GM18498 (cell line): ENCODE results near the gene SLC25A31.

ENCODE experiments used
- ATAC-seq: cut with Tn5 transposase; IDR thresholded peaks from one replicate; pipeline ENCODE4 v1.9.1; 2021; ENCODE audit warnings: mild to moderate bottlenecking, moderate library complexity; ENCODE audit not compliant: unreplicated experiment

Gene SLC25A31

DNA sequence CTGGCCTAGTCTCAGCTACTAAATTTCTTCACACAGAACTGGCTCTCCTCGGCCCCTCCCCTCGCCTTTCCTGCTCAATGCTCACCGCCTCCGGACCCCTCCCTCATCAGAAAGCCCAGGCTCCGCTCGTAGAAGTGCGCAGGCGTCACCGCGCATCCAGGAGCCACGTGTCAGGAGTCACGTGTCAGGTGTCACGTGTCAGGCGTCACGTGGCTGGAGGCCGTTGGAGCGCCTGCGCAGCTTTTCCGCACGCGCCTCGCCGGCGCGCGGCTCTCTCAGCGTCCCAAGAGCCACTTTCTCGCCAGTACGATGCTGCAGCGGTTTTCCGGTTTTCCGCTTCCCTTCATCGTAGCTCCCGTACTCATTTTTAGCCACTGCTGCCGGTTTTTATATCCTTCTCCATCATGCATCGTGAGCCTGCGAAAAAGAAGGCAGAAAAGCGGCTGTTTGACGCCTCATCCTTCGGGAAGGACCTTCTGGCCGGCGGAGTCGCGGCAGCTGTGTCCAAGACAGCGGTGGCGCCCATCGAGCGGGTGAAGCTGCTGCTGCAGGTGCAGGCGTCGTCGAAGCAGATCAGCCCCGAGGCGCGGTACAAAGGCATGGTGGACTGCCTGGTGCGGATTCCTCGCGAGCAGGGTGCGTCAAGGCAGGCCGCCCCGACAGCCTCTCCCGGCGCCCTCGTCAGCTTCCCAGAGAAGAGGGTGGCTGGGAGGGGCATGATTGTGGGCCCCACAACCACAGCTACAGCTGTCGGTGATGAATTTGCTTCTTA is at the start of gene SLC25A31:
SLC25A31 (plus strand) TSS at position 259 of the 772 bp plus-strand sequence; CDS start at position 405, 146 bp downstream.
- no peak for ATAC-seq

DNA sequence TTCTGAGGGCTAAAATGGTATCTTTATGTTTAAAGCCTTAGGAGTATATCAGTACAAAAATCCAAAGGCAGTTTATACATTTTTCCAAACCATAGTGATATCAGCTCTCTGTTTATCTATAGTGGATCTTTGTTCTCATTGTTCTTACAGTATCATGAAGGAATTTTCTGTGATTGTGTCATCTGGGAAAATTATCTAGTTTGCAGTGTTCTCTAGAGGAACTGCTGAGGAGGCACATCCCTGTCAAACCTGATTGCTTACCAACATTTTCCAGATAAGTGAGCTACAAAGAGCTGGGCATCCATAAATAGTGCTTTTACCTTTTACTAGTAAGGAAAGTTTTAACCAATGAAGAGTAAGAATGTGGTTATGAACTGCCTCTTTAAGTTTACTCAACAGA is 44.9 kb upstream of the SLC25A31 start:
- no peak for ATAC-seq

DNA sequence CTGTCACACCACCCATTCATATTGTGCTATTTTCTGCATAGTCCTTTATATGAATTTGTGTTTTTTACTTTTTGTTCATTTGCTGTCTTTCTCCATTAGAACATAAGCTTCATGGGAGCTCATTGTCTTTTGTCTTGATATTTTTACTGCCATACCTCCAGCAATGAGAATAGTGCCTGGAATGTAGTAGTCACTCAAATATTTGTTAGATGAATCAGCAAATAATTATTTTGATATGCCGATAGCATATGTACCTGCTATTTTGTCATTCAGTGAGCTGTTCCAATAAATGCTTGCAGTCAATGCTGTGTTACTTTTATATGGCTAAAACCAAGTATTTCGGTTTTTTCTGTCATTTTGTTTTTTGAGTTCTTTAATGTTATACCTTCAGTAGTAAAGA is 43.5 kb upstream of the SLC25A31 start:
- ATAC-seq, result no peak

DNA sequence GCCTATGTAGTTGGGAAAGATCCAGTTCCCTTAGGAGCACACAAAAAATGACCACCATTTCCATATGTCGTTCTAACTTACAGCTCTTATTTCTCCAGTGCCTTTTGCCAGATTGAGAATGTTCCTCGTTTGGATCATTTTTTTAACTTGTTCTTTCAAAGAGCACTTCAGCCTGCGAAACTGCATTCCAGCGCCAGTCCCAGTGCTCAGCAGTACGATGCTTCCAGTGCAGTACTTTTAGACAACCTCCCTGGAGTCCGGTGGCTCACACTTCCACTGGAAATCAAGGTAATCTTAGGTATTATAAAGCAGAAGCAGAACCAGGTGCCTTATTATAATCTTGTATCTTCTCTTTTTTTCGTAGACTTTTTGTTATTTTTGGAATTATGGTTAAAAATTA is 42.6 kb upstream of the SLC25A31 start:
- no peak for ATAC-seq

DNA sequence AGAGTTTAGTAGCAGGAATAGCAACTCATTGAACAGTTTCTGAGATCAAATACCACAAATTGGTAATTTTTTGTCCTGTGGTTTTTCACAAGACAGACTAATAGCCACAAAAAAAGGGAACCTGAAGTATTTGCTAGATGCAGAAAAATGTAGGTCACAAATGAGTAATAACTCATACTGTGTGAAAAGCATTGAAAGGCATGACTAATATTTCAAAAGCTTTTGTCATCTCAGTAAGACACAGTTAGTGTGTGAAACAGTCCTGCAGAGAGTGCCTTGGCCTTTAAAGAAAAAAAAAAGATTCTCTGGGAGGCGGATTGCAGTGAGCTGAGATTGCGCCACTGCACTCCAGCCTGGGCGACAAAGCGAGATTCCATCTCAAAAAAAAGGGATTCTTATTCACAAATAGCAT is 31.4 kb upstream of the SLC25A31 start:
- ATAC-seq, result peak; percentile 100

DNA sequence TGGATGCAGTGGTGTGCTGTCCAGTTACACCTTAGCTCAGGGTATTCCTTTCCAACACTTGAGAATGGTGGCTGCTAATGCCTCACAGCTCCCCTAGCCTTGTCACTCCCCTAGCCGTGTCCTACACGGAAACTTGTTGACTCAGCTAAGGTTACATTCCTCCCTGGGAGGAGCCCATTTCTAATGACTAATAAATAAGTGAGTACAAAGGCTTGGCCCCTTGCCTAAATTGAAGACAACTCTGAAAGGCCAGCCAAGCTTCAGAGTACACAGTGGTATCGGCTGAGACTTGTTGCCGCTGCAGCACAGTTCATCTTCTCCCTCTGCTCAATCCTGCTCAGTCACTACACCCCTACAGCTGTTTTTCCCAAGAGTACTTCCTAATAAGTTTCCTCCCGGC is 21.2 kb upstream of the SLC25A31 start:
- ATAC-seq, result no peak

DNA sequence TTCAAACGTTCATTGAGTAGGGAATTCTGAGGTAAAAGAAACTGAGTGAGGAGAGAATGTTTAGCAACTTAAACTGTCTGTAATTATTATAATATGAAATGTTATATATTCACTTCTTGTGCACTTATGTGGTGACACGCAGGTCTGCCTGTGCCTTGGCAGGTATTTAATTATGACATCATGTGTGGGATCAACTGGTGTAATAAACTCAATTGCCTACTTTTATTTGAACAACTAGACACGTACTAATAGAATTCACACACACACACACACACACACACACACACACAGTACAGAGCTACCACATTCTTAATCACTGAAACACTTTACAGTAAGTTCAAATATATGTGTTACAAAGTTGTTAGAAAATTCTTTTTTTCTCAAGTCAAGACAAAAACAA is 20.7 kb upstream of the SLC25A31 start:
- no peak for ATAC-seq

DNA sequence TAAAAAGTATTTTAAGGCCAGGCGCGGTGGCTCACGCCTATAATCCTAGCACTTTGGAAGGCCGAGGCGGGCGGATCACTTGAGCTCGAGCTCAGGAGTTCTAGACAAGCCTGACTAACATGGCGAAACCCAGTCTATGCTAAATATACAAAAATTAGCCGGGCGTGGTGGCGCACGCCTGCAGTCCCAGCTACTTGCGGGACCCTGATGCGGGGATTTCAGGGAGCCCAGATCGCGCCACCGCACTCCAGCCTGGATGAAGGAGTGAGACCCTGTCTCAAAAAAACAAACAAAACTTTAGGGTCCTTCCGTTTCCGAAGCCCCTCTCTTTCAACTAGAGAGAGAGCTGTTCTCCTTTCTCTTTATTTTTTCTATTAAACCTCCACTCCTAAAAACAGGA is 1.2 kb downstream of the SLC25A31 start:
- ATAC-seq, result no peak

DNA sequence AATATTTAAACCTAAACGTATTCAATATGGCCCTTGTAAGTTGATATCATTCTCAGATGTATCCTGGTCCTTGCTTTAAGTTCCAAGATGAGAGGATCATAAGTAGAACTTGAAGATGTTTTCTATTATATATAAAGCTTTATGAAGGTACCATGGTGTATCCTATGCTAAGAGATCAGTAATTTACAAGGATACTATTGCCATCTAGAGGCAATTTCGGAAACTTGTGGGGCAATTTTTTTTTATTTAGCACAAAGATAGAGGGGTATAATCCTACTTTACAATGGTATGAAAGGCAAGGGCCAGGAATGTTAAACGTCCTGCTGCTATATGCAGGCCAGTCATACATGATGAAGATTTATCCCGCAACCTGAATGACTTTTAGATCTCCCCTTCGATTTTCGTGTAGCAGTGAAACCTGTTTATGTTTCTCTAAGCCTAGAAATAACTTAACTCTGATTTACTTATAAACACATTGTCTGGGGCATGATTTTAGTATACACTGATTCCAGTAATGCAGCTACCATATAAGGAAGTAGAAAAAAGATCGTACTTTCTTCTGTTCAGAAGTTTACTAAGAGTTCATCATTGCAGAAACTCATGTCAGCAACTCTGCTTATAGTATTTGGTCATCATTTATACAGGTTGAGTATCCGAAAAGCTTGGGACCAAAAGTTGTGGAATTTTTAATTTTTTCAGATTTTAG is 2.6 kb downstream of the SLC25A31 start:
- ATAC-seq, result peak; percentile 81

DNA sequence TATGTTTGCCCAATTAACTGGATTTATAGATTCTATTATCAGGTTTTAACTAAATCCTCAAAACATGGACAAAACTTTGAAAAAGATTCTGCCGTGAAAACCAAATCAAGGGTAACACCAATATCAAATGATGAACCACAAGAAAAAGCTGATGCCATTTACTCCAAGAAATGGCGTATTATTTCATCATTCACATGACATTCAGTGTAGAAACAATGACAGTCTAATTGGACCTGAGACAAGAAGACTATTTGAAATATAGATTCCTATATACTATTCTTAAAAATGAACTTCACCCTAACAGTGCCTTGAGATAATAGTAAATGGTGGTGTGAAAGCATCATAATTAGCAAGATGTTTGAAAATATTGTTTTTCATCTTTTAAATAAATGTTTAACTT is 4.8 kb downstream of the SLC25A31 start:
- no peak for ATAC-seq

DNA sequence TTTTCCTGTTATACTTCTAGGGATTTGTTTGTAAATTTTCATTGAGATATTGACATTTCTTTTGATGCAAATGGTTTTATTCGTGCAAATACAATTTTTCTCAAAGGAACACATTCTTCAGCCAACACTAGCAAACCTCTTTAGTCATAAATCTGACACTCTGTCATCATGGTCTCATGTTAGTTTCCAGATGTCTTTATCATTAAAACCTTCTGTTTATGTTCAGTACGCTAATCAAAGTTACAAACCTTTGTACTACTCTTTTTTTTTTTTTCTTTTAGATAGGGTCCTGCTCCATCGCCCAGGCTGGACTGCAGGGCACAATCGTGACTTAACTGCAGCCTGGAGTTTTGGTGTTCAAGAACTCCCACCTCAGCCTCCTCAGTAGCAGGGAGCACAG is 7.1 kb downstream of the SLC25A31 start:
- ATAC-seq, result no peak

DNA sequence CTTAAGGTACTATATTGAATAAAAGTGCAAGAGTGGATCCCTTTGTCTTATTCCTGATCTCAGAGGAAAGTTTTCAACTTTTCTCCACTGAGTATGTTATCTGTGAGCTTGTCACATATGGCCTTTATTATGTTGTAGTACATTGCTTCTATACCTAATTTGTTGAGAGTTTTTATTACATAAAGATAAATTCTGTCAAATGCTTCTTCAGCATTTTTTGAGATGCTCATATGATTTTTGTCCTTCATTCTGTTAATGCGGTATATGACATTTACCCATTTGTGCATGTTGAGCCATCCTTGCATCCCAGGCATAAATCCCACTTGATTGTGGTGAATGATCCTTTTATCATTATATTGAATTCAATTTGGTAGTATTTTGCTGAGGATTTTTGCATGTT is 11.0 kb downstream of the SLC25A31 start:
- no peak for ATAC-seq

DNA sequence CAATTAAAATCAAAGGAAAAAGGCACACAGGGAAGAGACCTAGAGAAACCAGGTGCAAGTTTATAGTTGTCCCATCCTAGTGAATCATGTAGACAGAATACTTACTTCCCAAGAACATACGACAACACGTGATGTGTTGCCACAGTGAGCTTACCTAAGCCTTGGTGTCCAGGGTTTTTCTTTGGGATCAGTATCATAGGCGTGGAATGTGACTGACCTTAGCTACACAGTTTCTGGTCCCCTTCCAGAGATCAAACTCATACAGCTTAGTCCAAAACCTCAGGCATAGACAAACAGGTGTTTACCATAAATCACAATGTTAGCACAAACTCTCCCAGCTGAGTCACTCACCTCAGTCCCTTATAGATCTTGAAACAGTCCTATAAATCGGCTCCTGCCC is 17.7 kb downstream of the SLC25A31 start:
- ATAC-seq, result no peak

DNA sequence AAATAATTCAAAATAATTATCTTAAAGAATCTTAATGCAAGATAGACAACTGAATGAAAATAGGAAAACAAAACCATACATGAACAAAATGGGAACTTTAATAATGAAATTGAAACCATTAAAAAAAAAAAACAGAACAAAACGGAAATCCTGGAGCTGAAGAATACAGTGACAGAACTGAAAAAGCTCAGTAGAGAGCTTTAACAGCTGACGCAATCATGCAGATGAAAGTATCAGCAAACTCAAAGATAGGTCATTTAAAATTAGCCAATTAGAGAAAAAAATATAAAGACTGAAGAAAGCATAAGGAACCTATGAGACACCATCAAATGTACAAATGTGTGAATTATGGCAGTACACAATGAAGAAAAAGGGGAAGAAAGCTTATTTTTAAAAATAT is 18.8 kb downstream of the SLC25A31 start:
- ATAC-seq, result no peak

DNA sequence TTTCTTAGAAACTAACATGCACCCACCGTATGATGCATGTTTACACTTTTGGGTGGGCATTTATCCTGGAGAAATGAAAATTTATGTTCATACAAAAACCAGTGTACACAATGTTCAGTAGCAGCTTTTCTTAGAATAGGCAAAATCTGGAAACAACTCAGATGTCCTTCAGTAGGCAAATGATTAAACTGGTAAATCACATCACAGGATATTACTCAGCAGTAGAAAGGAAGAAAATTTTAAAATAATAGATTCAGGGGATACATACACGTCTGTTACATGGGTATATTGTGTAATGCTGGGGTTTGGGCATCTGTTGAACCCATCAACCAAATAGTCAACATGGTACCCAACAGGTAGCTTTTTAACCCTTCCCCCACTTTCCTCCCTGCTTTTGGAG is 26.7 kb downstream of the SLC25A31 start:
- ATAC-seq, result no peak

DNA sequence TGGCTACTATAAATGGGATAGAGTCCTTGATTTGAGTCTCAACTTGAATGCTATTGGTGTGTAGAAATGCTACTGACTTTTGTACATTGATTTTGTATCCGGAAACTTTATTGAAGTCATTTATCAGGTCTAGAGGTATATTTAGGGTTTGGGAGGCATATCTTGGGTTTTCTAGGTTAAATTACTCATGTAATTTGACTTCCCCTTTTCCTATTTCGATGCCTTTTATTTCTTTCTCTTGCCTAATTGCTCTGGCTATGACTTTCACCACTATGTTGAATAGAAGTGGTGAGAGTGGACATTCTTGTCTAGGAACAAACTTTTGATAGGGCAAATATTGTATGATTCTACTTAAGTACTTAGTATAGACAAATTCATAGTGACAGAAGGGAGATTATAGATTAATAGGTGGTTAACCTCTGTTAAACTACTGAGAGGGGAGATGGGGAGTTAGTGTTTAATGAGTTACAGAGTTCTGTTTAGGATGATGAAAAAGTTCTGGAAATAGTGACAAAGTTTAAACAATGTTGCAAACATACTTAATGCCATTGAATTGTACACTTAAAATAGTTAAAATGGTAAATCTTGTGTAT is 29.1 kb downstream of the SLC25A31 start:
- peak; percentile 71 for ATAC-seq

DNA sequence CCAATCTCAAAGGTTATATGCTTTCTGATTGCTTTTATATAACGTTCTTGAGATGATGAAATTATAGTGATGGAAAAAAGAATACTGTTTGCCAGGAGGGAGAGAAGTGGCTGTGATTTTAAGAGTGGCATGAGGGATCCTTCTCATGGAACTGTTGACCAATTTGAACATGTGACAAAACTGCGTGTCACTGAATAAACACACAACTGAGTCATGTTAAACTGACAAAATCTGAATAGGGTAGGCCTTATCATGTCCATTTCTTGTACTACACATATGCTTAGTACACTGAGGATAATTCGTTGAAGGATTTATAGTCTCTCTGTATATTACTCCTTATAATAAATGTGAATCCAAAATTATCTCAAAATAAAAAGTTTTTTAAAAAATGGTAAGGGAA is 29.7 kb downstream of the SLC25A31 start:
- no peak for ATAC-seq

DNA sequence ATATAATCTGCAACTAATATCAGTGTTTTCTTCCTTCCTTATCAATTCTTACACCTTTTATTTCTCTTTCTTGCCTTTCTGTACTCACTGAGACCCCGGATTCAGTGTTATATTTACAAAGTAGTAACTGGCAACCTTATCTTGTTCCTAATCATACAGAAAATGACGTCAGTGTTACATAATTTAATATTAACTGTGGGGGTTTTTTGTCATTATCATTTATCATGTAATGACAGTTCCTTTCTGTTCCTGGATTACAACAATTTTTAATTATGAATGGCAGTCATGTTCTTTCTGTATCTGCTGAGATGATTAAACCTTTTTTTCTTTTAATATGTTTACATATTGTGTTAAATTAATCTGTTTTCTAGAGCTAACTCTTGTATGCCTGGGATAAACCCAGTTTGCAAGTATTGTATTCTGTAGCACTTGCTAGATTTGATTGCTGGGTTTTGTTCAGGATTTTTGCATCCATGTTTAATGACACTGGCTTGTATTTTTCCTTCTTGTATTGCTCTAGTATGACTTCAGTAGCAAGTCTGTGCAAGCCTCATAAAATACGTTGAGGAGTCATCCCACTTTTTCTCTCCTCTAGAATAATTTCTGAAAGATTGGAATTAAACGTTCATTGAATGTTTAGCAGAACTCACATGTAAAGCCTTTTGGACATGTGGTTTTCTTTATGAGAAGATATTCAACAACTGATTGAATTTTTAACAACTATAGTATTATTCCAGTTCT is 41.5 kb downstream of the SLC25A31 start:
- ATAC-seq, result no peak

DNA sequence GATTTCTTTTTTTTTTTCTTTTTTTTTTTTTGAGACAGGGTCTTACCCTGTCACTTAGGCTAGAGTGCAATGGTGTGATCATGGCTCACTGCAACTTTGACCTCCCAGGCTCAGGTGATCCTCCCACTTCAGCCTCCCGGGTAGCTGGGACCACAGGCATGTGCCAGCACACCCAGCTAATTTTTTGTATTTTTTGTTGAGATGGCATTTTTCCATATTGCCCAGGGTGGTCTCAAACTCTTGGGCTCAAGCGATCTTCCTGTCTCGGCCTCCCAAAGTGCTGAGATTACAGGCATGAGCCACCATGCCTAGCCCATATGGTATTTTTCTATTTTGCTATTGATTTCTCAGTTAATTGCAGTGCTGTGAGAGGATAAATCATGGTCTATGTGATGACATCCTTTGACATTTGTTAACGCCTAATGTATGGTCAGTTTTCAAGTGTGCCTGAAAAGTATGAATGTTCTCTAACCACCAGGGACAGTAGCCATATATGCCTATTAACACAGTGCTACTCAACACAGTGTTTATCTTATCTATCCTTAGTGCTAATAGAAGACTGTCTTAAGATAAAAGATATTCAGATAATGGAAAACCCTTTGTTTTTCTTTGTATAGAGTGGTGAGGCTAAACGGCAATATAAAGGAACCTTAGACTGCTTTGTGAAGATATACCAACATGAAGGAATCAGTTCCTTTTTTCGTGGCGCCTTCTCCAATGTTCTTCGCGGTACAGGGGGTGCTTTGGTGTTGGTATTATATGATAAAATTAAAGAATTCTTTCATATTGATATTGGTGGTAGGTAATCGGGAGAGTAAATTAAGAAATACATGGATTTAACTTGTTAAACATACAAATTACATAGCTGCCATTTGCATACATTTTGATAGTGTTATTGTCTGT is 42.8 kb downstream of the SLC25A31 start:
- no peak for ATAC-seq

DNA sequence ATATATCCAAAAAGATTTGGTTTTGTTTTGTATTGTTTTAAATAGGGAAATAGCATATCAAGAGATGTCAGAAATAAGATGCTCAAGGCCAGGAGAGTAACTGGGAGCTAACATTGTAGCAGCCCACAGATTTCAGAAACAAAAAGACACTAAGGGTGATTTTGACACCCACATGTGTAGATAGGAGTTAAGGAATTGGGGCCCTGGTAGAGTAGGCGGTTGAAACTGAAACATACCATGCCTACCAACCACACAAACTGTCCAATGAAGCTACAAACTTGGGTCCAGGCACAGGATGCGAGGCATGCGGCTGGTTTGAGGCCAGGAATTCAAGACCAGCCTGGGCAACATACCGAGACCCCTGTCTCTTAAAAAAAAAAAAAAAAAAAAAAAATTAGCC is 45.6 kb downstream of the SLC25A31 start:
- peak; percentile 35 for ATAC-seq
